Measurements from ENCODE around the gene STX2. TPM values are rescaled to one million over a fixed set of nuclear protein-coding genes. Genes with fewer than 3 reads are reported as not detected.
"Not testable (repeated sequence)": the region's sequence is repeated elsewhere in the genome, so short reads cannot be mapped to it uniquely, and the experiment has no call there.

Gene STX2
- total RNA-seq (10 to 100 TPM; 18.1 to 24.9 TPM), polyA plus RNA-seq (ENCODE audit: insufficient read length in 6 of 6) (10 to 100 TPM; 28.6 to 36.9 (median 33.4) TPM)
- long read RNA-seq, donor 1, transcript STX2-201 (10 exons, 3,331 nt): major isoform, 5 of 23 reads
- long read RNA-seq, donor 1, transcript STX2-204 (3 exons, 427 nt): major isoform, 5 of 23 reads
- long read RNA-seq, donor 1, partial matches to known transcripts: 11 of 23 reads
- long read RNA-seq, donor 1, other reads (novel, unspliced or antisense): 0 of 23 reads
- long read RNA-seq, donor 2, partial matches to known transcripts: 9 of 13 reads
- long read RNA-seq, donor 2, other reads (novel, unspliced or antisense): 0 of 13 reads
- long read RNA-seq, donor 3, partial matches to known transcripts: 1,052 of 1,386 reads
- long read RNA-seq, donor 3, other reads (novel, unspliced or antisense): 334 of 1,386 reads
- long read RNA-seq, donor 4, partial matches to known transcripts: 2 of 7 reads
- long read RNA-seq, donor 4, other reads (novel, unspliced or antisense): 4 of 7 reads
- long read RNA-seq, donor 5, partial matches to known transcripts: 25 of 28 reads
- long read RNA-seq, donor 5, other reads (novel, unspliced or antisense): 0 of 28 reads
- long read RNA-seq, donor 6, partial matches to known transcripts: 6 of 8 reads
- long read RNA-seq, donor 6, other reads (novel, unspliced or antisense): 0 of 8 reads
- long read RNA-seq, donor 7, partial matches to known transcripts: 0 of 5 reads
- long read RNA-seq, donor 7, other reads (novel, unspliced or antisense): 0 of 5 reads
- long read RNA-seq, donor 8, partial matches to known transcripts: 0 of 3 reads
- long read RNA-seq, donor 8, other reads (novel, unspliced or antisense): 0 of 3 reads
- long read RNA-seq, donor 9: 0 reads
- long read RNA-seq, donor 10, partial matches to known transcripts: 1 of 2 reads
- long read RNA-seq, donor 10, other reads (novel, unspliced or antisense): 1 of 2 reads
- long read RNA-seq, donor 11, partial matches to known transcripts: 20 of 27 reads
- long read RNA-seq, donor 11, other reads (novel, unspliced or antisense): 0 of 27 reads
- long read RNA-seq, donor 12, partial matches to known transcripts: 5 of 7 reads
- long read RNA-seq, donor 12, other reads (novel, unspliced or antisense): 0 of 7 reads

DNA sequence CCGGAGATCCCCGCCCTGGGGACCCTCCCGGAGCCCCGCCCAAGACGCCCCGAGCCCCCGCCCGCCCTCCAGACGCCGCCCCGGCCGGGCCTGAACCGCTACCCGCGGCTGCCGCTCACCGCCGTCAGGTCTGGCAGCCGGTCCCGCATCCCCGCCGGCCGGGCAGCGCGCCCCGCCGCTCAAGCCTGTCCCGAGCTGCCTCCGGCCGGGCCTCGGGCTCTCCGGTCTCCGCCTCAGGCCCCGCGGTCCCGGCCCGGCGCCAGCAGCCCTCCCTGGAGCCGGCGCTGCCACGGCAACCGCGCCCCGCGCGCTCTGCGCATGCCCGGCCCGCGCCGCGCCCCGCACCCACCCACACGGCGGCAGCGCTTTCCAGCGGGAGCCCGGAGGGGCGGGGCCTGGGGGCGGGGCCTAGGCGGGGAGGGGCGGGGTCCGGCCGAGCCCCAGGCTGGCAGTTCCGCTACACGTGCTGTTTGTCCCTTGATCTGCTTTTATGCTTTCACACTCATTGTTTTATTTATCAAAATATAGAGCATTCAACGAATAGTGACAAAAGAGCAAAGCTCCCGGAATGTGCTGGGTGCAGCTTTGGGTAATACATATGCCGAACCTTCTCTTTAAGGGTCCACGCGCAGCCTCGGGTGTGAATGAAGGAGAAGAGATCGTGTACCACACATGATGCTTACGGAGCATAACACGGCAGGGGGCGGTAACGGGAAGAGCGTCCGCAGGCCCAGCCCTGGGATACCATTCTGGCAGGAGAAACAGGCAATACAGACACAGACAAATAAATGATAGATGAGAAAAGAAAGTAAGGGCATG, at the start of gene STX2:
STX2 (minus strand) TSS at position 300 of the 819 bp plus-strand sequence; CDS start at position 149, 151 bp downstream.
- ATAC-seq (peak; percentile 97), DNase-seq (peak; percentile 85 to 97 (median 88))
- H3K27me3 ChIP-seq: peaks cover 0 to 8% of the 10 kb centered on the region in 2 donors
- H3K4me3 ChIP-seq: peak within 1 kb of the TSS; percentile 64 to 78
- peak within 1 kb of the TSS; percentile 3 to 73 for H3K27ac ChIP-seq
- no peaks in the 10 kb centered on the region for H3K36me3 ChIP-seq
- intact Hi-C loops (cut with DNase I): no loop called here
- peaks cover 9 to 25% of the 10 kb centered on the region in 2 donors for H3K4me1 ChIP-seq
- TF ChIP-seq CTCF (IDR thresholded peaks at IDR 0.05): no peak
- H3K9me3 ChIP-seq: no peaks in the 10 kb centered on the region

DNA sequence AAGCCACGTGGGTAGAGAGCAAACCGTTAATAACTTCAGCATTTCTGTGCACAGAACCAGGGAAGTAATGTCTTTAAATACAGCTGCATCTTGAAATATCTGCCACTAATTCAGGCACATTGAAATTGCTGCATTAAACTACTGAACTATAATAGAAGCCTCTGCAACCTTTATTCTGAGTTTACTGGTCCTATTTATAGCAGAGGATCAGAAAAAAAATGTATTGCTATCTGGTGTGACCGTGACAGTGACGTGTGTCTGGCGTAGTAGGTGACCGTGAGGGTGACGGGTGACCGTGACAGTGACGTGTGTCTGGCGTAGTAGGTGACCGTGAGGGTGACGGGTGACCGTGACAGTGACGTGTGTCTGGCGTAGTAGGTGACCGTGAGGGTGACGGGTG, 48.1 kb upstream of the STX2 start:
- ATAC-seq; DNase-seq; intact Hi-C loops (cut with DNase I); H3K27ac ChIP-seq; H3K9me3 ChIP-seq; H3K36me3 ChIP-seq; H3K4me3 ChIP-seq; H3K4me1 ChIP-seq; H3K27me3 ChIP-seq: not testable (repeated sequence)

DNA sequence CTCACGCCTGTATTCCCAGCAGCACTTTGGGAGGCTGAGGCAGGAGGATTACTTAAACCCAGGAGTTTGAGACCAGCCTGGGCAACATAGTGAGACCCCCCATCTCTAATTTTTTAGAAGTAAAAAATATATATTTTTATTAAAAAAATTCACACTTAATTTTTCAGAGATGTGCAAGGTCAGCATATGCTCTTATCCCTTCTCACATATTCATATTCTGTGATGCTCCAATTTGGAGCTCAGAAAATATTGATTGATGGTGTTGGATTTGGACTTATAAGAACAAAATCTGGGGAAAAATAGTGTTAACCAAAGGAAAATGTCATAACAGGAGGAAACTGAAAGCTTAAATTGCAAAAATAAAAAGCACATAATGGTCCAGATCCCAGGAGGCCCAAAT, 42.5 kb upstream of the STX2 start:
- ATAC-seq (no peak), DNase-seq (no peak)
- peaks cover 0 to 12% of the 10 kb centered on the region in 2 donors for H3K36me3 ChIP-seq
- TF ChIP-seq CTCF (IDR thresholded peaks at IDR 0.05): no peak
- H3K9me3 ChIP-seq: no peaks in the 10 kb centered on the region
- H3K27ac ChIP-seq: no peak overlapping the region
- no peak overlapping the region for H3K4me3 ChIP-seq
- no peaks in the 10 kb centered on the region for H3K27me3 ChIP-seq
- intact Hi-C loops (cut with DNase I): no loop called here
- H3K4me1 ChIP-seq: no peaks in the 10 kb centered on the region

DNA sequence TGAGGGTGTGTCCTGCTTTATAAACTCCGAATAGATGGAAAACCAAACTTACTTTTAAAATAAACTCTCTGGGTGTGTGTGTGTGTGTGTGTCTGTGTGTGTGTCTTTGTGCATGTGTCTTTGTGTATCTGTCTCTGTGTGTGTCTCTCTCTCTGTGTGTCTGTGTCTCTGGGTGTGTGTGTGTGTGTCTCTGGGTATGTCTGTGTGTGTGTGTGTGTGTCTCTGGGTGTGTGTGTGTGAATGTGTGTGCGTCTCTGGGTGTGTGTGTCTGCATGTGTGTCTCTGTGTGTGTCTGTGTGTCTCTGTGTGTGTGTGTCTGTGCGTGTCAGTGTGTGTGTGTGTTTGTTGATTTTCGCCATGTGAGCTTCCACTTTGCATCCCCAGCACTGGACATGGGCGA, 42.0 kb upstream of the STX2 start:
- no peak for TF ChIP-seq CTCF (IDR thresholded peaks at IDR 0.05)
- intact Hi-C loops (cut with DNase I): no loop called here
- H3K4me3 ChIP-seq: no peak overlapping the region
- H3K9me3 ChIP-seq: no peaks in the 10 kb centered on the region
- no peaks in the 10 kb centered on the region for H3K27me3 ChIP-seq
- no peaks in the 10 kb centered on the region for H3K4me1 ChIP-seq
- no peak overlapping the region for H3K27ac ChIP-seq
- ATAC-seq: no peak
- DNase-seq: no peak
- H3K36me3 ChIP-seq: peaks cover 0 to 17% of the 10 kb centered on the region in 2 donors

DNA sequence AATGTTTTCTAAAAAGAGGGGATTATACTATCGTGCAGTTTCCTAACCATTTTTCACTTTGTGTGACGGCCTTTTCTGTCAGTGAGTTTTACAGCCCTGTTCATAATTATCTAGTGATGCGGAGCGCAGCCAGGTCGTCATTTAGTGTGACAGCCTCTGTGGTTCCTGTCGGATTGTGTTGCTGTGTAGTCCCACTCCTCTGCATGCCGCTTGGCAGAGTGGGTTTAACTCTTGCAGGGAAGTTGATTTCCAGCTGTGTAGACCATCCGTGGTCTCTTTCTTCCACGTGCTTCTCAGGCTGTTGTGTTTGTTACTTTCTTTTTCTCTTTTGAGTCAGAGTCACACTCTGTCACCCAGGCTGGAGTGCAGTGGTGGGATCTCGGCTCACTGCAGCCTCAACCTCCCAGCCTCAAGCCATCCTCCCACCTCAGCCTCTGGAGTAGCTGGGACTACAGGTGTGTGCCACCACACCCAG, 41.4 kb upstream of the STX2 start:
- ATAC-seq (no peak), DNase-seq (no peak)
- no peak overlapping the region for H3K27ac ChIP-seq
- intact Hi-C loops (cut with DNase I): no loop called here
- TF ChIP-seq CTCF (IDR thresholded peaks at IDR 0.05): no peak
- no peaks in the 10 kb centered on the region for H3K4me1 ChIP-seq
- H3K27me3 ChIP-seq: no peaks in the 10 kb centered on the region
- H3K9me3 ChIP-seq: no peaks in the 10 kb centered on the region
- H3K4me3 ChIP-seq: no peak overlapping the region
- H3K36me3 ChIP-seq: peaks cover 0 to 23% of the 10 kb centered on the region in 2 donors
